Heart right ventricle (tissue), 16 donors: ENCODE data around the gene TARP. TPM values are rescaled to one million over a fixed set of nuclear protein-coding genes. Genes with fewer than 3 reads are reported as not detected.

Experiments
- ATAC-seq, 8 donors: fragments of 200-7000 bp; cut with Tn5 transposase; one replicate each; pipeline ENCODE4 v1.9.1; 2020; ENCODE audit warnings: mild to moderate bottlenecking in 8 of 8, moderate library complexity in 8 of 8, moderate number of reproducible peaks in 1 of 8
- DNase-seq, 2 donors: peaks; one replicate each; pipeline ENCODE4 v3.0.0-alpha.2; 2020
- H3K27ac ChIP-seq, 10 donors: fragments of 200-600 bp; sonication (generic) in 2 of 10; one replicate each; pipeline versions ENCODE4 v1.5.0 to v1.8.0; 2020 to 2022; ENCODE audit warnings: mild to moderate bottlenecking in 3 of 10
- H3K27me3 ChIP-seq, 7 donors: fragments of 200-600 bp; one replicate each; pipeline ENCODE4 v1.8.0; 2021 to 2022; ENCODE audit warnings: mild to moderate bottlenecking in 2 of 7
- H3K36me3 ChIP-seq, 9 donors: fragments of 200-600 bp; sonication (generic) in 1 of 9; one replicate each; pipeline versions ENCODE4 v1.5.0 to v1.8.0; 2020 to 2022; ENCODE audit warnings: mild to moderate bottlenecking in 2 of 9
- H3K4me1 ChIP-seq, 9 donors: fragments of 200-600 bp; sonication (generic) in 1 of 9; one replicate each; pipeline versions ENCODE4 v1.5.0 to v1.8.0; 2020 to 2022; ENCODE audit warnings: mild to moderate bottlenecking in 4 of 9
- H3K4me3 ChIP-seq, 10 donors: fragments of 200-600 bp; sonication (generic) in 2 of 10; one replicate each; pipeline versions ENCODE4 v1.5.0 to v1.8.0; 2020 to 2022; ENCODE audit warnings: mild to moderate bottlenecking in 7 of 10, moderate library complexity in 2 of 10
- H3K9me3 ChIP-seq, 11 donors: fragments of 200-600 bp in 10 of 11; sonication (generic) in 2 of 11; one replicate each; pipeline versions ENCODE4 v1.5.0 to v1.8.0; 2013 to 2022; ENCODE audit warnings: mild to moderate bottlenecking in 2 of 11, control low read depth in 1 of 11, moderate library complexity in 1 of 11
- CTCF ChIP-seq, 9 donors: fragments of 200-600 bp; sonication (generic) in 2 of 9; IDR thresholded peaks; one replicate each; pipeline versions ENCODE4 v1.5.0 to v1.8.0; 2021 to 2022; ENCODE audit warnings: antibody characterized with exemption in 9 of 9, mild to moderate bottlenecking in 5 of 9, moderate library complexity in 1 of 9
- WGBS, 2 donors: extraction: QIAGEN DNeasy Blood & Tissue Kit; methylation state at CpG; one replicate each; pipeline ENCODE4 v1.1.7; 2013; ENCODE audit warnings: inconsistent platforms in 1 of 2; 5-methylcytosine and 5-hydroxymethylcytosine counted together
- intact Hi-C, 10 donors: fragments of 100-400 bp; cut with DNase I; formaldehyde crosslinking; loops; one replicate each; pipeline versions ENCODE4 v1.11.1 to v1.14.2; 2022
- polyA plus RNA-seq, 2 donors: library from polyadenylated mRNA; stranded (reverse); fragments of 200-250 nt; gene quantifications; one replicate each; pipeline ENCODE4 v1.2.3, GENCODE V29; 2013
- total RNA-seq, 10 donors: library from RNA; stranded (reverse); fragmentation: NEBNext Ultra II Directional in 3 of 10; extraction: Animal tissue kit (Norgen Biotek cat#: 25700) in 3 of 10; gene quantifications; one replicate each; pipeline versions ENCODE4 v1.2.1 to v1.2.4, GENCODE V29; 2021 to 2023
- donor health status: Arrhythmogenic right ventricular cardiomyopathy.
- donor health status: ischemic (EF 13 %, LVEDD 7.1; RV severe dilation, severe dysfunction).
- donor health status: healthy with polysubstance abuse.
- donor health status: DM: no; HTN: yes; CAD: no.
- donor health status: DM: no; HTN: no; CAD: no.
- donor health status: ischemic (EF 25% LVEDD 6.9; RV normal size, moderate dysfunction).
- donor health status: ischemic (EF 25% LVEDD 5.7; RV mildly dilated, moderate dysfunction).
- donor health status: healthy.
- donor health status: DM: yes; HTN: yes; CAD: no.
- donor health status: Ischemic cardiomyopathy.
- donor health status: ischemic (EF 35%, LVEDD 5.7; RV mildly dilated, moderate dysfunction).
- donor health status: nonischemic (EF 11% LVEDD 7.7; RV severe dilation, severe dysfunction).
- donor health status: DM: yes; HTN: yes; CAD: no.
- donor health status: PGD.
- donor health status: ischemic (EF 29% LVEDD 5.4; RV normal size, mild dysfunction).
- donor health status: nonischemic (EF 23%, LVEDD 6.1; RV moderate dilation, normal function).

Gene TARP

GRCh38 chr7:38211940-38212339, 61.5 kb downstream of the TARP start:
- H3K27me3 ChIP-seq: no peaks in the 10 kb centered on the region
- WGBS, 2 donors: 39 to 44% methylated on average over 3 of the region's 3 CpGs
- peak overlapping the region in 3 of 10 donors; percentile 5 to 18 (median 6) for H3K27ac ChIP-seq
- DNase-seq (no peak), ATAC-seq (peak in 6 of 8 donors; percentile 37 to 67 (median 46))
- peaks cover 6 to 31% (median 20%) of the 10 kb centered on the region in 9 donors for H3K4me1 ChIP-seq
- no peaks in the 10 kb centered on the region for H3K9me3 ChIP-seq
- no peak for TF ChIP-seq CTCF (IDR thresholded peaks at IDR 0.05)
- no peak overlapping the region for H3K4me3 ChIP-seq
- peaks cover 0 to 70% (median 13%) of the 10 kb centered on the region in 9 donors for H3K36me3 ChIP-seq
- intact Hi-C loops: loop anchor here in 3 of 10 donors (5.0 to 10.0 kb wide), 2 partner anchors 35 to 123 kb away; partner anchors contain the start of gene STARD3NL (in 2 of the 3)

GRCh38 chr7:38211486-38211885, 62.0 kb downstream of the TARP start:
- no peaks in the 10 kb centered on the region for H3K27me3 ChIP-seq
- no peak overlapping the region for H3K4me3 ChIP-seq
- ATAC-seq: no peak
- no peak for DNase-seq
- TF ChIP-seq CTCF (IDR thresholded peaks at IDR 0.05): no peak
- intact Hi-C loops: loop anchor here in 3 of 10 donors (5.0 to 10.0 kb wide), 2 partner anchors 34 to 123 kb away; partner anchors contain the start of gene STARD3NL (in 2 of the 3)
- peaks cover 6 to 31% (median 20%) of the 10 kb centered on the region in 9 donors for H3K4me1 ChIP-seq
- WGBS, 2 donors: 87 to 94% methylated on average over 1 of the region's 1 CpG
- peaks cover 0 to 69% (median 10%) of the 10 kb centered on the region in 9 donors for H3K36me3 ChIP-seq
- H3K9me3 ChIP-seq: no peaks in the 10 kb centered on the region
- peak overlapping the region in 3 of 10 donors; percentile 5 to 18 (median 6) for H3K27ac ChIP-seq

Other genes starting within 250 kb of the TARP start
- gene STARD3NL, start 95.4 kb downstream of the TARP start, total RNA-seq: 10 to 100 TPM; 17.6 to 29.3 (median 24.2) TPM
- 10 to 100 TPM; 11.9 to 24.0 TPM for gene STARD3NL, start 95.4 kb downstream of the TARP start, polyA plus RNA-seq